ENCODE results near the gene USP4. TPM values are rescaled to one million over a fixed set of nuclear protein-coding genes. Genes with fewer than 3 reads are reported as not detected.

The USP4 gene
- total RNA-seq, 4 donors from 2014 or later, result 7.2 to 10.2 (median 9.1) TPM

DNA sequence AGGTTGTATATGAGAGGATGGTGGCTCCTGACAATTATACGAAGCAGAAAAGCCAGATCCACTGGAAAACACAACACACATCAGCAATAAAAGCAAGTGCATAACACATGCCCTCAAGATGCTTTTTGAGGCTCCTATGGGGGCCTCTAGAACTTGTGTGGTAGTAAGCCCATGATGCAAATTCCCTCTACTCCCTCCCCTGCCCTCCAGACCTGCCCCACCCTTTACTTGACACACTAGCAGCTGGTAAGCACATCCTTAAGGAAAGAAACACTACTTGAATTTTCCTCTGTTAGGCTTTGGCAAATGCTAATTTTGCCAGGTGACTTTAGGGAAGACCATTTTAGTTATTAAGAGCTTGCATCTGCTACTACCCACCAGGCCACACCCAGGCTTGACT is 29.2 kb downstream of the USP4 start:
- TF ChIP-seq POLR2A (IDR thresholded peaks at IDR 0.05), result no peak
- TF ChIP-seq, protein P1, sequence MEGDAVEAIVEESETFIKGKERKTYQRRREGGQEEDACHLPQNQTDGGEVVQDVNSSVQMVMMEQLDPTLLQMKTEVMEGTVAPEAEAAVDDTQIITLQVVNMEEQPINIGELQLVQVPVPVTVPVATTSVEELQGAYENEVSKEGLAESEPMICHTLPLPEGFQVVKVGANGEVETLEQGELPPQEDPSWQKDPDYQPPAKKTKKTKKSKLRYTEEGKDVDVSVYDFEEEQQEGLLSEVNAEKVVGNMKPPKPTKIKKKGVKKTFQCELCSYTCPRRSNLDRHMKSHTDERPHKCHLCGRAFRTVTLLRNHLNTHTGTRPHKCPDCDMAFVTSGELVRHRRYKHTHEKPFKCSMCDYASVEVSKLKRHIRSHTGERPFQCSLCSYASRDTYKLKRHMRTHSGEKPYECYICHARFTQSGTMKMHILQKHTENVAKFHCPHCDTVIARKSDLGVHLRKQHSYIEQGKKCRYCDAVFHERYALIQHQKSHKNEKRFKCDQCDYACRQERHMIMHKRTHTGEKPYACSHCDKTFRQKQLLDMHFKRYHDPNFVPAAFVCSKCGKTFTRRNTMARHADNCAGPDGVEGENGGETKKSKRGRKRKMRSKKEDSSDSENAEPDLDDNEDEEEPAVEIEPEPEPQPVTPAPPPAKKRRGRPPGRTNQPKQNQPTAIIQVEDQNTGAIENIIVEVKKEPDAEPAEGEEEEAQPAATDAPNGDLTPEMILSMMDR (IDR thresholded peaks at IDR 0.05 in 4 of 5, conservative IDR thresholded peaks at IDR 0.05 in 1 of 5), result no peak
- intact Hi-C loops (cut with DNase I; ENCODE audit: low total_unique reads), result no loop called here
- Histone ChIP-seq H3K4me3 (no peak overlapping the region), H3K27me3 (no peaks in the 10 kb centered on the region), H3K27ac (no peak overlapping the region), H3K9me3 (no peaks in the 10 kb centered on the region), H3K36me3 (peaks cover 0 to 54% of the 10 kb centered on the region in 2 donors), H3K4me1 (peaks cover 0 to 8% of the 10 kb centered on the region in 2 donors)
- DNase-seq (no peak), ATAC-seq (no peak)
- in situ Hi-C loops (cut with MboI; ENCODE audit: low sequenced_read_pairs in 4 of 4), result no loop called here

DNA sequence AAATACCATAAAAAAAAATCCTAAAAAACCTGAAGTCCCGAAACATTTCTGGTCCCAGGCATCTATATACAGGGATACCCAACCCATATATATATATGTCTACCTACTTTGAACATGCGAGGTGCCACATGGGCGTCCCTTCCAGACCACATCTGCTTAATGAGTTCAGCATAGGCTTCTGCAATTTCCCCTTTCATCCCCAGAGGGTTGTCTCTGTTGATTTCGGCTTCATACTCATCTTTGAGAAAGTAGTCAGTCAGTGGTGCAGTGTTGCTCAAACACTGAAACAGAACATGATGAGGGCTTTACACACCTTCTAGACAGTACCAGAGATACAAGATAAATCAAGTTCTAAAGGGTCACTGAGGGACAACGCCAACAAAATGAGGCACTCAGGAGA is 34.2 kb downstream of the USP4 start:
- Histone ChIP-seq H3K4me1 (no peaks in the 10 kb centered on the region), H3K27me3 (no peaks in the 10 kb centered on the region), H3K4me3 (no peak overlapping the region), H3K36me3 (peaks cover 0 to 74% of the 10 kb centered on the region in 2 donors), H3K9me3 (no peaks in the 10 kb centered on the region), H3K27ac (no peak overlapping the region)
- TF ChIP-seq, protein P1 (IDR thresholded peaks at IDR 0.05 in 4 of 5, conservative IDR thresholded peaks at IDR 0.05 in 1 of 5), result no peak
- TF ChIP-seq POLR2A (IDR thresholded peaks at IDR 0.05), result no peak
- in situ Hi-C loops (cut with MboI; ENCODE audit: low sequenced_read_pairs in 4 of 4) (no loop called here), intact Hi-C loops (cut with DNase I; ENCODE audit: low total_unique reads) (no loop called here)
- DNase-seq (no peak), ATAC-seq (no peak)

DNA sequence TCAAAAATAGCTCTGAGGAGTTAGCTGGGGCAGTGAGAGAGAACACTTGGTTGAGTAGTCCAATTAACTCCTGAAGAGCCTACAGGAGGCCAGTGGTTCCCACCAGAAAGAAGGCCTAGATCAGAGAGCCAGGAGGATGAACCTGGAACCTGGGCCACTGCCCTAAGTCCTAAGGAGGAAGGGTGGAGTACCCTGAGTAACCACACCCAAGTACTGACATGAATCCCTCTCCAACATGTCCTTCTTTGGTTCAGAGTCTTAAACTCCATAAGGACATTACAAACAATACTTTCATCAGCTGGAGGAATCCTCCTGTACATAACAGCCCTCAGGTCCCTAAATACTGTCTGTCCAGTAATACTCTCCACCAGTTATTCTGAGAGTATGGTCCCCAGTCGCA is 37.2 kb downstream of the USP4 start:
- no peak overlapping the region for H3K4me3 ChIP-seq
- H3K9me3 ChIP-seq, result no peaks in the 10 kb centered on the region
- H3K36me3 ChIP-seq, result peaks cover 0 to 88% of the 10 kb centered on the region in 2 donors
- TF ChIP-seq, protein P1 (IDR thresholded peaks at IDR 0.05 in 4 of 5, conservative IDR thresholded peaks at IDR 0.05 in 1 of 5), result no peak
- TF ChIP-seq POLR2A (IDR thresholded peaks at IDR 0.05), result no peak
- ATAC-seq (no peak), DNase-seq (no peak)
- H3K27ac ChIP-seq, result no peak overlapping the region
- H3K4me1 ChIP-seq, result peaks cover 2% of the 10 kb centered on the region in 2 donors
- no peaks in the 10 kb centered on the region for H3K27me3 ChIP-seq
- intact Hi-C loops (cut with DNase I; ENCODE audit: low total_unique reads) (no loop called here), in situ Hi-C loops (cut with MboI; ENCODE audit: low sequenced_read_pairs in 4 of 4) (no loop called here)

DNA sequence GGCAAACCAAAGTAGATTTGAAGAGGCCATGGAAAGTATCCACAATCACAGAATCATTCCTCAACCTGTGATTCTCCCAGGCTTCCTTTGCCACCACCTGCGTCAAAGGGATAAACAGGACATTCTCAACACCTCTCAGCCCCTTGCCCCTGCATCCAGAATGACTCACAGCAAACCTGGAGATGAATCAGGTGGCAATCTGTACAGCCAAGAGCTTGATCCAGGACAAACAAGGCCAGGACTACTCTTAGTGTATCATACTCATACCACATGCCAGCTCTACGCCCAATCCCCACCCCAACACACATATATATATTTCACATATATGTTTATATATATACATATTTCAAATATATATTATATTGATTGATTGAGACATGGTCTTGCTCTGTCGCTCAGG is 39.3 kb downstream of the USP4 start:
- no peak for TF ChIP-seq POLR2A (IDR thresholded peaks at IDR 0.05)
- TF ChIP-seq, protein P1 (IDR thresholded peaks at IDR 0.05 in 4 of 5, conservative IDR thresholded peaks at IDR 0.05 in 1 of 5), result no peak
- no peaks in the 10 kb centered on the region for H3K27me3 ChIP-seq

DNA sequence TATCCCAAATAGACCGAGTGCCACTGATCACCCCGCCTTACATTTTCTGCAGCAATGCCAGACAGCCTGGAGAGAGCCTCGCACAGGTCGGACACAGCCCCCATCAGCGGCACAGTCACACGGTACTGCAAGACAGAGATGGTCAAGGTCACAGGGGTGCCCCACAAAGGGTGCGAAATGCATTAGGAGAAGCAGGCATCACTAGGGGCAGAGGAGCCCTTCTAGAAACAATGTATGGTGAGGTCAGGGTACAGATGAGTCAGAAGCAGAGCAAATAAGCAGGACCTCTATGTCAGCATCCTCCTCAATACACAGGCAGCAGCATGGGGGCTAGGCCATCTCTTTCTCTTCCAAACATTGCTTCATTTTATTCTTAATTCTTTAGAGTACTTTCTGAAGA is 41.3 kb downstream of the USP4 start:
- no peaks in the 10 kb centered on the region for H3K9me3 ChIP-seq
- no peaks in the 10 kb centered on the region for H3K27me3 ChIP-seq
- in situ Hi-C loops (cut with MboI; ENCODE audit: low sequenced_read_pairs in 4 of 4), result no loop called here
- ATAC-seq, result no peak
- intact Hi-C loops (cut with DNase I; ENCODE audit: low total_unique reads), result no loop called here
- H3K36me3 ChIP-seq, result peaks cover 0 to 80% of the 10 kb centered on the region in 2 donors
- H3K4me1 ChIP-seq, result peaks cover 27 to 29% of the 10 kb centered on the region in 2 donors
- H3K27ac ChIP-seq, result peak overlapping the region in 2 of 4 donors; percentile 85 to 89
- no peak for DNase-seq
- no peak for TF ChIP-seq POLR2A (IDR thresholded peaks at IDR 0.05)
- TF ChIP-seq, protein P1 (IDR thresholded peaks at IDR 0.05 in 4 of 5, conservative IDR thresholded peaks at IDR 0.05 in 1 of 5), result no peak
- no peak overlapping the region for H3K4me3 ChIP-seq

More for the DNA sequence above, 39.3 kb downstream of the USP4 start:
- Histone ChIP-seq H3K9me3 (no peaks in the 10 kb centered on the region), H3K4me1 (peaks cover 17 to 22% of the 10 kb centered on the region in 2 donors), H3K27ac (peak overlapping the region in 2 of 4 donors; percentile 26 to 89), H3K4me3 (no peak overlapping the region), H3K36me3 (peaks cover 0 to 82% of the 10 kb centered on the region in 2 donors)
- intact Hi-C loops (cut with DNase I; ENCODE audit: low total_unique reads) (no loop called here), in situ Hi-C loops (cut with MboI; ENCODE audit: low sequenced_read_pairs in 4 of 4) (no loop called here)
- ATAC-seq (peak in 1 of 2 donors; percentile 56), DNase-seq (no peak)

All from gastrocnemius medialis (tissue), 4 donors.